Loucy (cell line): ENCODE data around the gene TUBA4A.

Experiments used
- H2AFZ ChIP-seq: fragments of 200-600 bp; sonication (generic); 2 replicates; pipeline ENCODE4 v1.6.0; 2016; ENCODE audit warnings: antibody characterized with exemption, mild to moderate bottlenecking, low read length, moderate library complexity
- H3F3A ChIP-seq: fragments of 200-600 bp; 2 replicates; pipeline ENCODE4 v1.6.0; 2016; ENCODE audit warnings: antibody characterized with exemption, low read depth, mild to moderate bottlenecking
- H3K27me3 ChIP-seq: fragments of 200-600 bp; sonication (generic); 2 replicates; pipeline ENCODE4 v1.6.1; 2014; ENCODE audit warnings: low read length, mild to moderate bottlenecking; ENCODE audit not compliant: insufficient read depth, poor library complexity, severe bottlenecking
- H3K36me3 ChIP-seq: fragments of 200-600 bp; sonication (generic); 2 replicates; pipeline ENCODE4 v1.6.1; 2016; ENCODE audit warnings: low read length; ENCODE audit not compliant: insufficient read depth
- H3K4me1 ChIP-seq: fragments of 200-600 bp; sonication (generic); 2 replicates; pipeline ENCODE4 v1.5.1; 2014; ENCODE audit warnings: low read length, mild to moderate bottlenecking; ENCODE audit not compliant: insufficient read depth, poor library complexity, severe bottlenecking
- H3K4me2 ChIP-seq: fragments of 200-600 bp; sonication (generic); 2 replicates; pipeline ENCODE4 v1.6.0; 2014; ENCODE audit warnings: antibody characterized with exemption, low read length, low read depth, mild to moderate bottlenecking; ENCODE audit not compliant: poor library complexity, severe bottlenecking
- H3K4me3 ChIP-seq: fragments of 200-600 bp; sonication (generic); 2 replicates; pipeline ENCODE4 v1.5.1; 2014; ENCODE audit warnings: low read length, mild to moderate bottlenecking, mixed read lengths; ENCODE audit not compliant: poor library complexity, severe bottlenecking
- H3K79me2 ChIP-seq: fragments of 200-600 bp; sonication (generic); 2 replicates; pipeline ENCODE4 v1.6.1; 2014; ENCODE audit warnings: low read length; ENCODE audit not compliant: insufficient read depth
- H3K9ac ChIP-seq: fragments of 200-600 bp; sonication (generic); 2 replicates; pipeline ENCODE4 v1.6.0; 2014; ENCODE audit warnings: mild to moderate bottlenecking, low read depth, low read length, moderate library complexity; ENCODE audit not compliant: poor library complexity, severe bottlenecking
- H3K9me2 ChIP-seq: fragments of 200-600 bp; sonication (generic); replicated peaks from 2 replicates; pipeline ENCODE4 v1.6.1; 2016; ENCODE audit warnings: low read depth, low read length, mixed read lengths
- H3K9me3 ChIP-seq: fragments of 200-600 bp; sonication (generic); 2 replicates; pipeline ENCODE4 v1.6.1; 2014; ENCODE audit warnings: mild to moderate bottlenecking, antibody characterized with exemption, low read length, low read depth; ENCODE audit not compliant: insufficient read depth
- H4K20me1 ChIP-seq: fragments of 200-600 bp; sonication (generic); 2 replicates; pipeline ENCODE4 v1.6.0; 2014; ENCODE audit warnings: antibody characterized with exemption, low read length, mild to moderate bottlenecking; ENCODE audit not compliant: insufficient read depth, poor library complexity, severe bottlenecking
- EZH2phosphoT487 ChIP-seq: fragments of 200-600 bp; IDR thresholded peaks from 2 replicates; pipeline ENCODE4 v1.6.1; 2018; ENCODE audit warnings: antibody characterized with exemption, mild to moderate bottlenecking, moderate library complexity, borderline replicate concordance
- TF ChIP-seq, protein P1 (sequence below): fragments of 200-600 bp; sonication (generic); conservative IDR thresholded peaks from 2 replicates; pipeline ENCODE4 v1.5.1; 2014; ENCODE audit warnings: mild to moderate bottlenecking, antibody characterized with exemption, low read length

TUBA4A gene

DNA sequence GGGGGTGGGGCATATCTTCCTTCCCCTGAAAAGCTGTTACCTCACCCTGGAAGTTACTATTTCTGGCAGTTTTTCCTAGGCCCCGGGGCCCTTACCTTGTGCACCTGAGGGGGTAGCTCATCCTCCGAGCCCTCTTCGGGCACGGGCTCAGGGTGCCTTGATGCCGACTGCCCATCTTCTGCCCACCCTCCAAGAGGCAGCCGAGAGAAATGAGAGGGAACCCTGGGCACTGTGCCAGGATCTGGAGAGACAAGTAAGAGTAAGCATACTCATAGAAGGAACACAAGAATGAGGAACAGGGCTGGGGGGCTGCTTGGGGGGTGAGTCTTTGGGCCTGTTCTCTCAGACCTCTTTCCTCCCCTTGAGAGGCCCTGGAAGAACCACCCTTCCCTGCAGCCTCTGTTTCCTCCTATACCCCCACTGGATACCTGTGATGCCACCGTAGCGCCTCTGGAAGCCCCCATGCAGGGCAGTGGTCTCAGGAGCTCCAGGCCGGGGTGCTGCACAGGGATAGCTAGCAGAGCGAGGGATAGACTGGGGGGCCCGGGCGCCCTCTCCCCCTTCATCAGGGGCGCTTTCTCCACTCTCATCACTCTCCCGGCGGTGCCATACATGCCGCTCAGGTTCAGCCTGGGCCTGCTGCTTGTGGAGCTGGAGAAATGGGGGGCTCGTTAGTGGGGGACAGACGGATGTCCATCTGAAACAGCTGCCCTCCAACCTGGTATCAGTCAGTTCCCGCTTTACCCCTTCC, 32.9 kb downstream of the TUBA4A start:
- H3K36me3 ChIP-seq, result peaks cover 53% of the 10 kb centered on the region; the same call in 1 of the 2 replicates
- H3K9me3 ChIP-seq, result no peaks in the 10 kb centered on the region

DNA sequence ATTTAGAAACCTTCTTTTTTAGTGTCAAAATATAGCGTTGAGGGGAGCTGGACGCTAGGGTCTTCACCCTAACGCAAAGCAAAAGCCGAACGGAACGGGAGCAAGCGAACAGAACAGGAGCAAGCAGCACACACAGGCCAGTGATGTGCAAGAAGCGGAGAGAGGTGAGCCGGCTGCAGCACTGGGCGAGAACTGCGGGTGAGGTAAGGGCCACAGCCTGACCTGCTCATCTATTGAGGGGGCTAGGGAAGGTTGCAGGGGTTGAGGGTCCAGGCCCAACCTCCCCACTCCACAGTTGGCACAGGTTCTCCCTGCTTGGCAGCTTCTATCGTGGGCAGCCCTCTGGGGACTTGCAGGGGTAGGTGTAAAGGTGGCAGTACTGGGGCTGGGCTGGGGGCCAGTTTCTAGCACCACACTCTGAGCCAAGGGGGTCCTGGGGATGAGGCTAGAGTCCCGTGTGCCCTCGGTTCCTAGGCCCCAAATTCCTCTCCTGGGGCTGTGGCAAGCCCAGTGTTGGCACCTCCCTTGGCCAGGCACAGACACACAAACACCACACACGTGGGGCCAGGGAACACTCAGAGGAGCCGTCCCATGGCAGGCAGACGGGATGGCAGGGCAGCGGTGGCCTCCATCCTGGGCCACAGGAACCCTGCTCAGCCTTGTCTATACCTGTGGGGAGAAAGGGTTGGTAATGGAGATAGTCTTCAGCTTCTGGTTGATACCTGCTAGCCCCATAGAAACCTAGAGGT, 33.8 kb downstream of the TUBA4A start:
- Histone ChIP-seq H3K36me3 (peaks cover 45% of the 10 kb centered on the region; the same call in 1 of the 2 replicates), H3K9ac (no peak overlapping the region), H3K4me1 (peaks cover 10% of the 10 kb centered on the region), H4K20me1 (no peaks in the 10 kb centered on the region), H3K9me2 (no peaks in the 10 kb centered on the region), H3F3A (no peaks in the 10 kb centered on the region), H3K79me2 (no peaks in the 10 kb centered on the region), H2AFZ (no peak overlapping the region), H3K27me3 (no peaks in the 10 kb centered on the region), H3K4me3 (no peak overlapping the region), H3K9me3 (no peaks in the 10 kb centered on the region), H3K4me2 (no peak overlapping the region)
- TF ChIP-seq EZH2phosphoT487, result no peak
- TF ChIP-seq, protein P1, sequence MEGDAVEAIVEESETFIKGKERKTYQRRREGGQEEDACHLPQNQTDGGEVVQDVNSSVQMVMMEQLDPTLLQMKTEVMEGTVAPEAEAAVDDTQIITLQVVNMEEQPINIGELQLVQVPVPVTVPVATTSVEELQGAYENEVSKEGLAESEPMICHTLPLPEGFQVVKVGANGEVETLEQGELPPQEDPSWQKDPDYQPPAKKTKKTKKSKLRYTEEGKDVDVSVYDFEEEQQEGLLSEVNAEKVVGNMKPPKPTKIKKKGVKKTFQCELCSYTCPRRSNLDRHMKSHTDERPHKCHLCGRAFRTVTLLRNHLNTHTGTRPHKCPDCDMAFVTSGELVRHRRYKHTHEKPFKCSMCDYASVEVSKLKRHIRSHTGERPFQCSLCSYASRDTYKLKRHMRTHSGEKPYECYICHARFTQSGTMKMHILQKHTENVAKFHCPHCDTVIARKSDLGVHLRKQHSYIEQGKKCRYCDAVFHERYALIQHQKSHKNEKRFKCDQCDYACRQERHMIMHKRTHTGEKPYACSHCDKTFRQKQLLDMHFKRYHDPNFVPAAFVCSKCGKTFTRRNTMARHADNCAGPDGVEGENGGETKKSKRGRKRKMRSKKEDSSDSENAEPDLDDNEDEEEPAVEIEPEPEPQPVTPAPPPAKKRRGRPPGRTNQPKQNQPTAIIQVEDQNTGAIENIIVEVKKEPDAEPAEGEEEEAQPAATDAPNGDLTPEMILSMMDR, result no peak

More for the DNA sequence above, 32.9 kb downstream of the TUBA4A start:
- Histone ChIP-seq H3K9ac (no peak overlapping the region), H4K20me1 (no peaks in the 10 kb centered on the region), H2AFZ (no peak overlapping the region), H3K4me2 (no peak overlapping the region), H3K9me2 (no peaks in the 10 kb centered on the region), H3K79me2 (no peaks in the 10 kb centered on the region), H3F3A (no peaks in the 10 kb centered on the region), H3K4me1 (peaks cover 10% of the 10 kb centered on the region), H3K27me3 (no peaks in the 10 kb centered on the region), H3K4me3 (no peak overlapping the region)
- TF ChIP-seq, protein P1, result no peak
- no peak for TF ChIP-seq EZH2phosphoT487

DNA sequence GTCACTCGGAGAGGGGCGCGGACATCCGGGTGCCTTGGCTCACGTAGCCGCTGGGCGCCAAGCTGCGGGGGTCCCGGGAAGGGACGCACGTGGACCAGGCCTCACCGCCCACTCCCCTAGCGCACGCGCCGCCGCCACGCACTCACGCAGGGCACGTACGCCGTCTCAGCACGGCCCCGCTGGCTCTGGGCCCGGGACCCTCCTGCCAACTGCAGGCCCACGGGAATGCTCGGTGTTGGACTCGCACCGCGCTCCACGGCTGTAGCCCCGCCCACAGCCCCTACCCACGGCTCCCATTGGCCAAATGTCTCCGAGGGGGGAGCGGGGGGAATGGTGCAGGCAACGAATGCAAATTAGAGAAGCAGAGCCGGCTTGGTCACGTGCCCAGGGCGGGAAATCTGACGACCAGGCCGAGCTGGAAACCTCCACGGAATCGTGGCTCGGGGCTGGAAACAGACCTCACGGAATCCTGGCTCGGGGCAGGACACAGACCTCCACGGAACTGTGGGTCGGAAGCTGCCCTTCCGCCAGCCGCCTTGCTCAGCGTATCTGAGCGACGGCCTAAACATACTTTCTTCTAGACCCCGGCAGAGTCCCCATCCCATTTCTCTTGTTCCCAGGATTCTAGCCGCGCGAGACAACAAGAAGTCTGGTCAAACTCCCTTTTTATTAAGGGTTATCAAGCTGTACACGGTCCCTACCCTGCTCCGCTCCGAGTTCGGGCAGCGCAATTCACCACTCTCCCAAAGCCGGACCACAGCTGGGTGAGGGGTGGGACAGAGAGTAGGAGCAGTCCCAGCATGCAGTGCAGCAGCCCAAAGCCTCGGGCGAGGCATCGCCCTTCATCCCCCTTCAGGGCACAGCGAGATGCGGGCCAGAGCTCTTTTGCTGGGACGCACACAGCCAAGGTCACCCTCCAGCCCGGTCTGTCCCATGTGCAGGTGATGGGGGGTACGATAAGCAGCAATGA, 34.7 kb downstream of the TUBA4A start, which contains the start of gene ABCB6:
Gene ABCB6, minus strand, starts transcription at position 227 of the 970 bp plus-strand sequence. CDS start 285 bp downstream, outside the sequence.
- H3K4me1 ChIP-seq, result peaks cover 10% of the 10 kb centered on the region
- H3K79me2 ChIP-seq, result no peaks in the 10 kb centered on the region
- no peaks in the 10 kb centered on the region for H4K20me1 ChIP-seq
- TF ChIP-seq, protein P1, result no peak
- no peak for TF ChIP-seq EZH2phosphoT487
- H3K9me3 ChIP-seq, result no peaks in the 10 kb centered on the region
- H3K36me3 ChIP-seq, result peaks cover 35% of the 10 kb centered on the region; the same call in 1 of the 2 replicates
- no peak within 1 kb of the TSS for H3K9ac ChIP-seq
- no peaks in the 10 kb centered on the region for H3K27me3 ChIP-seq
- no peak within 1 kb of the TSS for H2AFZ ChIP-seq
- no peaks in the 10 kb centered on the region for H3K9me2 ChIP-seq
- H3K4me2 ChIP-seq, result peak within 1 kb of the TSS; percentile 60
- peak within 1 kb of the TSS; percentile 33 for H3K4me3 ChIP-seq
- H3F3A ChIP-seq, result no peaks in the 10 kb centered on the region
